ENCODE results near the gene ST6GALNAC4.

ST6GALNAC4 gene, protein sequence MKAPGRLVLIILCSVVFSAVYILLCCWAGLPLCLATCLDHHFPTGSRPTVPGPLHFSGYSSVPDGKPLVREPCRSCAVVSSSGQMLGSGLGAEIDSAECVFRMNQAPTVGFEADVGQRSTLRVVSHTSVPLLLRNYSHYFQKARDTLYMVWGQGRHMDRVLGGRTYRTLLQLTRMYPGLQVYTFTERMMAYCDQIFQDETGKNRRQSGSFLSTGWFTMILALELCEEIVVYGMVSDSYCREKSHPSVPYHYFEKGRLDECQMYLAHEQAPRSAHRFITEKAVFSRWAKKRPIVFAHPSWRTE

DNA sequence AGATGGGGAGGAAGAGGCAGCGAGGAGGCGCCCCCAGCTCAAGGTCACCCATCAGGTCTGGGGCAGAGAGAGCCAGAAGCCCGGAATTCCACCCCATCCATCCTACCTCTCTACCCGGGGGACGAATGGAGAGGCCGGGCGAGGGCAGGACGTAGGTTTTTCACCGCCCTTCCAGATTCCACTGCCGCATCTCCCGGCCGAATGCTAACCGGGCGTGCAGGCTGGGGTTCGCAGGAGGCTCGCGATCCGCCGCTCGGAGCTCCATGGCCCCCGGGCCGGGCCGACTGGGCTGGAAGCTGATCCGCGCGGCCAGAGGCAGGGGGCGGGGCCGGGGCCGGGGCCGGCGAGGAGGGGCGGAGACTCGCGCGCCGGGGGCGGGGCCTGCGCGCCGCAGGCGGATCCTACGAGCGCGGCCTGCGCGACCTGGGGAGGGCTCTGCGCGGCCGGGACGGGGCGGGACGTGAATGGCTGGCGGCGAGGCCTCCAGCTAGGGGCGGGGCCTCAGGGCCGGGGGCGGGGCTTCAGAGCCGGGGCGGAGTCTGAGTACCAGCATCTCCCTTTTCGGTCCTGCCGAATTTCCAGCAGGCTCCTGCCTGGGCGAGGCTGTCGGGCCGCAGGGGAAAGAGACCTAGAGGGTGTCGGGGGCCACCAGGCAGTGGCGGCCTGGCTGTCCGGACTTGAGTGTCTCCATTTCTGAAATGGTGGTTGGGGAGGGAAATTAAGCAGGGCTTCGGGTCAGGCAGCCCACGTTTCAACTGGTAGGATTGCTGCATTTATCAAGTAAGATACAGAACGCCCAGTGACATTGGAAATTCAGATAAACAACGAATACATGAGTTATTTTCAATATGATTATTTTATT lies at the start of gene ST6GALNAC4:
ST6GALNAC4 (minus strand) TSS at position 322 of the 862 bp plus-strand sequence. CDS start 622 bp downstream, outside the sequence.
- peak; percentile 87 to 93 for DNase-seq

GRCh38 chr9:127965953-127966352 lies 49.1 kb upstream of the ST6GALNAC4 start:
- no peak for DNase-seq

DNA sequence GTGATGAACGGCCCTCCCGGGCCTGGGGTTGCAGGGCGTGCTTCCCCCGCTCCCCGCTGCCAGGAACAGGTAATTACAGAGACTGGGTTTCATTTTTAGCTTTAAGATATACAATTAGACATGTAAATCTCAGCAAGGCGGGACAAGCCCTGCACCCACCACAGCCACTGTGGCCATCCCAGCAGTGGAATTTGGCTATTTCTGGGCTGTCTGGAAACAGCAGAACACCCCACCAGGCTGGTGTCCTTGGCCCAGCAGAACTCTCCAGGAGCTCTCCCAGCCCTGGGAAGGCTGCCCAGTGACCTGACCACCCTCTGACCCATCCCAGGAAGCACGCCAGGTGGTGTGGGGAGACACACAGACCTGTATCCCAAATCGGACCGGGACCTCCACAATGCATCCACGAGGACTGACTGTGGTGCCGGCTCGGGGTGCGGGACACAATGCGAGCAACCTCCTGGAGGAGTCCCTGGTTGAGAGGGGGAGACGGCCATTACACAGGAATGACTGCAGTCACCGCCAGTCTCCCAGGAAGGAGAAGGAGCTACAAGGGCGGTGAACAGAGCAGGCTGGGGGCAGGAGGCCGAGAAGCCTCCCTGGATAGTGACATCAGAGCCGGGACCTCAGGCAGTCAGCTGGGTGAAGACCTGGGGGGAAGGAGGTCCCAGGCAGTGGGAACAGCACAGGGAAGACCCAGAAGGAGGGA lies 46.7 kb upstream of the ST6GALNAC4 start:
- no peak for DNase-seq

DNA sequence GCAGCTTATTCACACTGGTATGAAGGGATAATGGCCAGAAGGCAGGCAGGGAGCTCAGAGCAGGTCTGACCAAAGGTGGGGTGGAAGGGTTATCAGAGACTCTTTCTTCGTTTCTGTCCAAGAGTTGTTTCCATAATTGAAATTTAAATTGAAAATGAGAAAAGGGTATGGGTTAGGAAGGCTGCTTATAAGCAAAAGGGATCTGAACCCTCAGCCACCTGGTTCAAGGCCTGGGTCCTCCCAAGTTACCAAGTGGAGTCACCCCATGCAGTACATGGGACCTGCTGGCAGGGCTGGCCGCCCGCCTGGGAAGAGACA lies 46.2 kb upstream of the ST6GALNAC4 start:
- no peak for DNase-seq

- no peak for DNase-seq
Measured at GRCh38 chr9:127962278-127962677, 45.4 kb upstream of the ST6GALNAC4 start.

DNA sequence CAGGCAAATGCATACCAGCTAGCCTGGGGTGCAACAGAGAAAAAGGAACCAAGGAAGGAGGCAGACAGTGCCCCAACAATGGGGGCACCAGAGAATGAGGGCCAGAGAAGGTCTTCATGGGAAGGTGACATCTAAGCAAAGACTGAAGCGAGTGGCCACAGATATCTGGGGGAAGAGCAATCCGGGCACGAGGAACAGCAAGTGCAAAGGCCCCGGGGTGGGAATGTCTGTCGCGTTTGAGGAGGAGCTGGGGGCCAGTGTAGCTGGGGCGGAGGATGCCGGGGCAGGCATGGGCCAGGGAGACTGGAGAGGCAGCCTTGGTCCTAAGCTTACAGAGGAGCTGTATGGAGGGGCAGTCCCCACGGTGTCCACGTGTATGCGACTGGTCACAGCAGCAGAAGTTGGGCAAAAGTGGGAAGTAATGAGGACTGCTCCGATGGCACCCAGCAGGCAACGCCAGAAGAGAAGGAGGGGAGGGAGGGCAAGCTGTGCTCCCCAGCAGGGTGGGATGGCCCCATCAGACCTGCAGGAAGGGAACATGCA lies 44.8 kb upstream of the ST6GALNAC4 start:
- no peak for DNase-seq

DNA sequence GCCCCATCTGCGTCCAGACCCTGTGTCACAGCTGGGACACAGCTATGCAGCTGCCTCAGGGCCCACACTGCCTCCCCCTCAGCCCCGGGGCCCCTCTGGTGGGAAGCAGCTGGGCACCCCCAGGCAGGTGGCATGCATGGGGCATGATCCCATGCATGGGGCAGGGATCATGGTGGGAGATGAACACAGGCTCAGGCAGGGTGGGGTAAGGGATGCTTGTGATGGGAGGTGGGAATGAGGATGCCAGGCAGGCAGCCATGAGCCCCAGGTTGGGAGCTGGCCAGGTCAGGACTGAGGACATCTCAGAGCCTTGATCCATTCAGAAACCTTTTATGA lies 44.3 kb upstream of the ST6GALNAC4 start:
- no peak for DNase-seq

DNA sequence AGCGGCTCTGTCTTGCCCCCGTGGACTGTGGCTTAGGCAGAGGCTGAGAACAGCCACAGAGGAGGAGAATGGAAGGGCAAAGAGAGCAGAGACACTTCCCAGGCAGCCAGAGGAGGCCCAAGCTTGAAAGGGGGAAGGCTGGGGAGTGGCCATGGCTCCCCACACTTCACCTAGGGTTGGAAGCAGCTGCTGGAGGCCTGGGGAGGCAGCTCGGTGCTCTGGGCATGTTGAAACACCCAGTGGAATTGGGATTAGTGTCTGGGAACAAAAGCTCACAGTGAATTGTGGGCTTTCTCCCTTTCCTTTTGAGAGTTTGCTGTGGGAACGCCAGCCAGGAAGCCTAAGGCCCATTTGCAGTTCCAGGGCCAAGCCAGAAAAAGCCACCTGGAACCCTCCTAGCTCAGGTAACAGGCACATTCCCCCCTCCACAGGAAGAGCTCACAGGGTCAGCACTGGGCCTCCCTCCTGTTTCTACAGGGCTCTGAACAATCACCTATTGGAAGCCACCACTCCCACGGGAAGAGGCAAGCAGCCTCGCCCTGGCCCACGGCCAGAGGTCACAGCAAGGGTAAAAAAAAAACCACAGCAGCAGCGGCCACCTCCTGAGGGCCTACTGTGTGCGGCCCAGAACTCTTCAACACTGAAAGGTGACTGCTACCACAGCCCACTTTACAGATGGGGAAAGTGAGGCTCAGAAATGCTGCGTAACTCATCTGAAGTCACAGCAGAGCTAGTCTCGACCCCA lies 43.7 kb upstream of the ST6GALNAC4 start:
- DNase-seq, result no peak

DNA sequence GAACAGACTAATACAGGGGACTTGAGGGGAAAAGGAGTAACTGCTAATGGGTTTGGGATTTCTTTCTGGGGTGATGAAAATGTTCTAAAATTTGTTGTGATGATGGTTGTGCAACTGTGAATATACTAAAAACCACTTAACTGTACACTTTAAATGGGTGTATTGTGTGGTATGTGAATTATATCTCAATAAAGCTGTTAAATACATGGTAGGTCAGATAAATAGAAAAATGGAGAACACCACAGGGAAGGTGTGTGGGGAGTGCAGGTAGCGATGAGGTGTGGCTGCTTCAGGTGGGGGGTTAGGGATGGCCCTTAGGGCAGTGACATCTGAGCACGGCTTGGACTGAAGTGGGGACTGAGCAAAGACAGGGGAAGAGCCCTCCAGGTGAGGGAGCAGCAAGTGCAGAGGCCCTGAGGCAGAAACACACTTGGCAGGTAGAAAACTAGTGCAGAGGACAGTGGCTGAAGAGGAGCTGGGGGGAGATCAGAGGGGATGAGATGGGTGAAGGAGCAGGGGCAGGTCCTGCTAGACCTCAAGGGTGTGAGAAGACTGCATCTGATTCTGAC lies 43.1 kb upstream of the ST6GALNAC4 start:
- DNase-seq, result no peak

GRCh38 chr9:127959398-127959797 lies 42.6 kb upstream of the ST6GALNAC4 start:
- DNase-seq, result no peak

DNA sequence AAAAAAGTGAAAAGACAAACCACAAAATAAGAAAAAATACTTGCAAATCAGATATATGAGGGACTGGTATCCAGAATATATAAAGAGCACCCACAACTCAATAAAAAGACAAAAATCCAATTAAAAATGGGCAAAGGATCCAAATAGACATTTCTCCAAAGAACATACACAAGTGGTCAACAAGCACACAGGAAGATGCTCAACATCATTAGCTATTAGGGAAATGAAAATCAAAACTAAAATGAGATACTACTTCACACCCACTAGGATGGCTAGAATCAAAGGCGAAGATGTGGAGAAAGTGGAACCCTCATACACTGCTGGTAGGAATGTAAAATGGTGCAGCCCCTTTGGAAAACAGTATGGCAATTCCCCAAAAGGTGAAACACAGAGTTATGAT lies 41.9 kb upstream of the ST6GALNAC4 start:
- DNase-seq, result no peak

GRCh38 chr9:127955294-127956015 lies 38.6 kb upstream of the ST6GALNAC4 start:
- DNase-seq, result peak in 1 of 2 donors; percentile 27

GRCh38 chr9:127954831-127955293 lies 38.0 kb upstream of the ST6GALNAC4 start:
- no peak for DNase-seq

DNA sequence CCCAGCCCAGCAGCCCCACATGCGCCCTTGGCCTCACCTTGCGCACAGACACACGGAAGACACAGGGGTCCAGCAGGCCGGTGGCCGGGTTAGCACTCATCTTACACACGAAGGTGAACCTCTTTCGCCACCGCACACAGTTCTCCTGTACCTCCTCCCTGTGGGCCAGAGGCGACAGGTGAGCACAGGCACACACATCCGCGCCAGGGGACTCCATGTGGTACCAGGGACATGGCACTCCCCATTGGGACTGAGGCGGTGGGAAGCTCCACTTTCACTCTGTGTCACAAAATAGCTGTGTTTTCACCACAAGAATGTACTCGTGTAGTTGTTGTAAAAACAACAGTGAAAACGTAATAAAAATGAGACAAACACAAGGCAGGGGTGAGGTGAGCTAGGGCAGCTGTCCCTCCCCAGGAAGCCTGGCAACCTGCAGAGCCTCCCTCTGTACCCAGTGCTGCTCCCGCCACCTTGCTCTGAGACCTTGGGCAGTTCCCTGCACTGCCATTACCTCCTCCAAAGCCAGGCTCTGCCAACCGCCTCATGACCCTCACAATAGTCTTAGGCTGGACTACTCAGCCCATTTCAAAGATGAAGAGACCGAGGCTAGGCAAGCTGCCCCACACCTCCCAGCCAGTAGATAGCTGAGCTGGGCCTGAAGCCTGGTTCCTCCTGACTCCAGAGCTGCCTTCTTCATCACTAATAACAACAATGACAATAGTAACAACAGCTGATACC lies 37.1 kb upstream of the ST6GALNAC4 start:
- DNase-seq, result no peak

DNA sequence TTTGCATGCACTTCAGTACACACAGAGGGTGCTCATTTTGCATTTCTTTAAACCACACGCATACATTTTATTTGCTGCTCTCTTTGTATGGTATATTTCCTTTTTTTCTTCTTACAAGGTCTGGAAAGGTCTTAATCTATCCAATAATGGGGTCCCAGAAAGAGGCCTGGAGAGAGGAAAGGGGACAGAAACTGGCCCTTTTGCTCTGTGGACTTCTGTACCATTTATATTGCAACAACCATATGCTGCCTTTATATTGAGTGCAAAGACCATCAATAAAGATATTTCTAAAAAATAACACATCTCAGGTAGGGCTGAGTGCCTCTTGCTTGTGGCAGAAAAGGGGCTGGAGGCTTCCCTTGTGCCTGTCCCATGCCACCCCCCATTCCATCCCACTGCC lies 36.3 kb upstream of the ST6GALNAC4 start:
- no peak for DNase-seq

DNA sequence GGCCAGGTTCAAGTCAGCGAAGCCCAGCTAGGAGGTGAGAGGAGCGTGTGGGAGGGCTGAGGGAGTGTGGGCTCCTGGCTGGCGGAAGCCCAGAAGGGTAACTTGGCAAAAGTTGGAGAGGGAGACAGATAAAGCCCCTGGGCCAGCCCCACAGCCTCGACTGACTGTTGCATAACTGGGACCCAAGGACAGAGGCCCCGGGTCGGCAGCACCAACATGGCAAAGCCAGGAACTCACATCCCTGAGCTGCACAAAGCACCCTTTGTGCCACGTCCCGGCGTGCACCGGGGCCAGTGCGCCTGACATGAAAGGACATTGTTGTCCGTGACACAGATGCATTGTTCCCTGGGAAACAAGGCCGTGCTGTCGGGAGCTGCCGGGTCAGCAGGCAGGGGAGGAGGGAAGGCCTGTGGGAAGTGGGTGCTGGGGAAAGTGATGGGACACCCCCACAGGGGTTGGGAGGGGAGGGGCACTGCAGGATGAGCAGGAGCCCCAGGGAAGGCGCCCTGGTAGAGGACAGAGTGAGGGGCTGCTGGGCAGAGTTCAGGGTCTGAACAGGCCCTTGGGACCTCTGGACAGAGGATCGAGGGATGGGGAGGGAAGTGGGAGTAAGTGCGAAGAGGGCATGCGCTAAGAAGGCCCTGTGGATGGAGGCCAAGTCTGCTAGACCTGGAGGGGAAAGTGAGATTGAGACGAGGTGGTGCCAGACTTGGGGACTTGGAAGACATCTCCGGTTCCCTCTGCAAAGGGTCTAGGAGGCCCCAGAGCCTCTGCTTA lies 33.9 kb upstream of the ST6GALNAC4 start:
- DNase-seq, result no peak

GRCh38 chr9:127949827-127950512 lies 33.1 kb upstream of the ST6GALNAC4 start:
- DNase-seq, result no peak

DNA sequence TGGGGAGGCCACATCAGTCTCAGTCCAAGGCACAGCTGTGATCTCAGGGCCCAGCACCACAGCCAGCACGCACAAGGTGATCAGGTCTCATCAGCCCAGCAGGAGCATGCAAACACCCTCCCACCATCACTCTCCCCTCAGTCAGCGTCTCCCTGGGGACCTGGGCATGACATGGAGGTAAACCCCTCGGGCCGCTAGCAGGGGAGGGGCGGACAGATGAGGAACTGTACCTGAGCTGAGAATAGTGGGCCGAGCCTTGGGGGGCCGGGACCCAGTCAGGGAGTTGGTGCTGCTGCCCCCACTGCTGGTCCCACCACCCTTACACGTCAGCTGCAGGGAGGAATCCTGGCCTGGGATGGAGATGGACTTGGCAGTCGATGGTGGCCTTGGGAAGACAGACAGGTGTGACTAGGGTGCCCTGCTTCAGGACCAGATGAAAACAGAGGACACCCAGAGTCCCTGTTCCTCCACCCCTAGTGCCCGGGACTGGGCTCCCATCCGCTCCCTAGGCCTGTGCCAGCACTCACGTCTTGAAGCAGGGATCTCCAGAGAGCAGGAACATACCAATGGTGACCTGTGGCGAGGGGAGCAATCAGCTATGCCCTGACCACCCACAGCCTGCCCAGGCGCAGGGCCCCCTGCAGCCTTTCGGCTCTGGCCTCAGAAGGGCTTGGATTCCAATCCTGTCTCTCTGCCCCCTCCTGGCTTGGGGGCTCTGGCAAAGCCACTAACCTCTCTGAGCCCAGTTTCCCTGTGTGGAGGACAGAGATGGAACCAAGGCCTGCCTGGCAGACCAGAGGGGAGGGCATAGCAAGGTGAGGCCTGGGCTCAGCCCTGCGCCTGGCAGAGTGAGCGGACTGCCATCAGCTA lies 31.2 kb upstream of the ST6GALNAC4 start:
- DNase-seq, result no peak
